Measurements from ENCODE around the gene XAB2.

DNA sequence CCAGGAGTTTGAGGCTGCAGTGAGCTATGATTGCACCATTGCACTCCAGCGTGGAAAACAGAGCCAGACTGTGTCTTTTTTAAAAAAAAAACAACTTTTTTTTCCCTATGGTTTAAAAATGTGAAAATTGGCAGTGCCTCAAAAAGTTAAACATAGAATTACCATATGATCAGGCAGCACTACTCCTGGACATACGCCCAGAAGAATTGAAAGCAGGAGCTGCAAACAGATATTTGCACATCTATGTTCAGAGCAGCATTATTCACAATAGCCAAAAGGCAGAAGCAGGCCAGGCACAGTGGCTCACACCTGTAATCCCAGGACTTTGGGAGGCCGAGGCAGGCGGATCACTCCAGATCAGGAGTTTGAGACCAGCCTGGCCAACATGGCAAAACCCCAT lies 35.7 kb upstream of the XAB2 start:
- TF ChIP-seq REST (IDR thresholded peaks at IDR 0.05; ENCODE audit: insufficient read depth in 1 of 2, low read depth in 2 of 2, low read length in 1 of 2) (no peak), POLR2AphosphoS5 (IDR thresholded peaks at IDR 0.05; ENCODE audit: low read depth, low read length) (no peak), TCF7L2 (IDR thresholded peaks at IDR 0.05; ENCODE audit: low read depth, low read length) (no peak)
- TF ChIP-seq, protein P1, sequence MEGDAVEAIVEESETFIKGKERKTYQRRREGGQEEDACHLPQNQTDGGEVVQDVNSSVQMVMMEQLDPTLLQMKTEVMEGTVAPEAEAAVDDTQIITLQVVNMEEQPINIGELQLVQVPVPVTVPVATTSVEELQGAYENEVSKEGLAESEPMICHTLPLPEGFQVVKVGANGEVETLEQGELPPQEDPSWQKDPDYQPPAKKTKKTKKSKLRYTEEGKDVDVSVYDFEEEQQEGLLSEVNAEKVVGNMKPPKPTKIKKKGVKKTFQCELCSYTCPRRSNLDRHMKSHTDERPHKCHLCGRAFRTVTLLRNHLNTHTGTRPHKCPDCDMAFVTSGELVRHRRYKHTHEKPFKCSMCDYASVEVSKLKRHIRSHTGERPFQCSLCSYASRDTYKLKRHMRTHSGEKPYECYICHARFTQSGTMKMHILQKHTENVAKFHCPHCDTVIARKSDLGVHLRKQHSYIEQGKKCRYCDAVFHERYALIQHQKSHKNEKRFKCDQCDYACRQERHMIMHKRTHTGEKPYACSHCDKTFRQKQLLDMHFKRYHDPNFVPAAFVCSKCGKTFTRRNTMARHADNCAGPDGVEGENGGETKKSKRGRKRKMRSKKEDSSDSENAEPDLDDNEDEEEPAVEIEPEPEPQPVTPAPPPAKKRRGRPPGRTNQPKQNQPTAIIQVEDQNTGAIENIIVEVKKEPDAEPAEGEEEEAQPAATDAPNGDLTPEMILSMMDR (IDR thresholded peaks at IDR 0.05), result no peak
